AG04450 (cell line): ENCODE data around the gene ZNF830. TPM values are rescaled to one million over a fixed set of nuclear protein-coding genes. Genes with fewer than 3 reads are reported as not detected.

Experiments used
- CTCF ChIA-PET: fragments of 300-600, 350-600 bp; formaldehyde crosslinking; extraction: SDS; loops from one replicate; lab custom pipeline; 2022; ENCODE audit warnings: antibody characterized with exemption, inconsistent platforms; lab: Charles Lee
- POLR2A ChIA-PET: fragments of 350-600 bp; formaldehyde crosslinking; extraction: SDS; loops from one replicate; lab custom pipeline; 2021; ENCODE audit warnings: antibody characterized with exemption, inconsistent platforms; lab: Yijun Ruan, JAX
- DNase-seq: peaks from one replicate; pipeline ENCODE4 v3.0.0-alpha.2; 2011; ENCODE audit warnings: low read depth, low spot score
- H3K27ac ChIP-seq: one replicate; pipeline ENCODE4 v1.5.1; 2012; ENCODE audit warnings: low read depth, low read length, control low read depth
- H3K27me3 ChIP-seq: one replicate; pipeline ENCODE4 v1.6.0; 2012; ENCODE audit warnings: low read length; ENCODE audit not compliant: control insufficient read depth, insufficient read depth
- H3K4me3 ChIP-seq: 2 replicates; pipeline ENCODE4 v1.5.1; 2011; ENCODE audit warnings: mild to moderate bottlenecking, low read depth, low read length, control low read depth
- H3K9me3 ChIP-seq: 2 replicates; pipeline ENCODE4 v1.5.1; 2012; ENCODE audit warnings: low read length; ENCODE audit not compliant: control insufficient read depth, insufficient read depth
- CTCF ChIP-seq: IDR thresholded peaks from 2 replicates; pipeline ENCODE4 v1.5.1; 2011; ENCODE audit warnings: low read depth, low read length, control low read depth, inconsistent platforms
- polyA plus RNA-seq: library from polyadenylated mRNA; depleted of rRNA; stranded (reverse); fragments of >200 nt; gene quantifications from 2 replicates; pipeline ENCODE4 v1.2.3, GENCODE V29; 2011

Gene ZNF830
- polyA plus RNA-seq, 1 experiment: 9.4 TPM

- no peak for DNase-seq
- Histone ChIP-seq H3K4me3 (no peak overlapping the region), H3K27me3 (no peaks in the 10 kb centered on the region), H3K27ac (no peak overlapping the region), H3K9me3 (no peaks in the 10 kb centered on the region)
- ChIA-PET POLR2A (no interaction called here), CTCF (interaction anchor here (1.4 kb wide), 1 partner anchor 88 kb away, joined by 11 read pairs; no protein-coding TSS in a partner anchor)
- no peak for TF ChIP-seq CTCF
Observed at GRCh38 chr17:35001549-35001948, 40.2 kb downstream of the ZNF830 start.

- Histone ChIP-seq H3K27me3 (no peaks in the 10 kb centered on the region), H3K4me3 (no peak overlapping the region), H3K9me3 (no peaks in the 10 kb centered on the region), H3K27ac (peak overlapping the region; percentile 21)
- peak; percentile 29 for DNase-seq
- ChIA-PET POLR2A (interaction anchor here (0.7 to 1.5 kb wide), 4 partner anchors 22 to 125 kb away, joined by 3 to 5 read pairs (median 4); partner anchors contain the start of genes LIG3 and RFFL), CTCF (no interaction called here)
- no peak for TF ChIP-seq CTCF
Observed at GRCh38 chr17:35002876-35003551, 41.7 kb downstream of the ZNF830 start.

- H3K27ac ChIP-seq: no peak overlapping the region
- H3K4me3 ChIP-seq: no peak overlapping the region
- no peaks in the 10 kb centered on the region for H3K9me3 ChIP-seq
- TF ChIP-seq CTCF: no peak
- ChIA-PET CTCF (no interaction called here), POLR2A (no interaction called here)
- DNase-seq: no peak
- H3K27me3 ChIP-seq: no peaks in the 10 kb centered on the region
Observed at GRCh38 chr17:35003778-35004177, 42.4 kb downstream of the ZNF830 start.

- no peak for DNase-seq
- ChIA-PET CTCF (interaction anchor here (0.7 kb wide), 1 partner anchor 58 kb away, joined by 3 read pairs; no protein-coding TSS in a partner anchor), POLR2A (interaction anchor here (0.6 kb wide), 1 partner anchor 34 kb away, joined by 8 read pairs; no protein-coding TSS in a partner anchor)
- TF ChIP-seq CTCF: no peak
- Histone ChIP-seq H3K9me3 (no peaks in the 10 kb centered on the region), H3K27me3 (no peaks in the 10 kb centered on the region), H3K27ac (no peak overlapping the region), H3K4me3 (no peak overlapping the region)
Observed at GRCh38 chr17:35006345-35006744, 45.0 kb downstream of the ZNF830 start.

GRCh38 chr17:35006961-35007360, 45.6 kb downstream of the ZNF830 start:
- no peak for TF ChIP-seq CTCF
- no peak overlapping the region for H3K4me3 ChIP-seq
- DNase-seq: no peak
- ChIA-PET POLR2A (no interaction called here), CTCF (no interaction called here)
- H3K27me3 ChIP-seq: no peaks in the 10 kb centered on the region
- no peaks in the 10 kb centered on the region for H3K9me3 ChIP-seq
- H3K27ac ChIP-seq: no peak overlapping the region
